Ovary (tissue), 9 donors: ENCODE data around the gene GSTT2B. TPM values are rescaled to one million over a fixed set of nuclear protein-coding genes. Genes with fewer than 3 reads are reported as not detected.
"Not testable (repeated sequence)": the region's sequence is repeated elsewhere in the genome, so short reads cannot be mapped to it uniquely, and the experiment has no call there.

Experiments
- DNase-seq, 5 donors: peaks; one replicate each; pipeline ENCODE4 v3.0.0-alpha.2; 2019 to 2020
- H3K27ac ChIP-seq, 2 donors: fragments of 200-600 bp; one replicate each; pipeline versions ENCODE4 v1.5.1 to v1.8.0; 2019 to 2022
- H3K27me3 ChIP-seq: fragments of 200-600 bp; one replicate; pipeline ENCODE4 v1.8.0; 2022
- H3K36me3 ChIP-seq: fragments of 200-600 bp; sonication (generic); one replicate; pipeline ENCODE4 v1.5.1; 2019
- H3K4me1 ChIP-seq: one replicate; pipeline ENCODE4 v1.8.1; 2013; ENCODE audit warnings: mild to moderate bottlenecking, moderate library complexity; ENCODE audit not compliant: insufficient read depth
- H3K4me3 ChIP-seq: fragments of 200-600 bp; sonication (generic); one replicate; pipeline ENCODE4 v1.5.1; 2017
- H3K9me3 ChIP-seq, 2 donors: fragments of 200-600 bp in 1 of 2; sonication (generic) in 1 of 2; one replicate each; pipeline versions ENCODE4 v1.5.1 to v1.8.1; 2013 to 2019; ENCODE audit warnings: mild to moderate bottlenecking in 1 of 2, moderate library complexity in 1 of 2
- EP300 ChIP-seq: sonication (generic); formaldehyde crosslinking; IDR thresholded peaks from one replicate; pipeline ENCODE4 v1.6.1; 2017; ENCODE audit warnings: antibody characterized with exemption
- POLR2A ChIP-seq: fragments of 450-650 bp; IDR thresholded peaks from one replicate; pipeline ENCODE4 v1.6.1; 2017; ENCODE audit warnings: antibody characterized with exemption, mild to moderate bottlenecking, moderate library complexity
- WGBS, 3 donors: extraction: QIAGEN DNeasy Blood & Tissue Kit in 1 of 3; methylation state at CpG; one replicate each; pipeline versions ENCODE4 v1.1.5 to v1.1.7; 2013 to 2017; 5-methylcytosine and 5-hydroxymethylcytosine counted together
- intact Hi-C, 4 donors: fragments of 100-400 bp; cut with DNase I; formaldehyde crosslinking; loops; one replicate each; pipeline versions ENCODE4 v1.11.0 to v1.15.1; 2022 to 2023
- polyA plus RNA-seq, 2 donors: library from polyadenylated mRNA; stranded (reverse); fragments of 200-250 nt in 1 of 2; fragments of 350-450 nt in 1 of 2; fragmentation: Illumina TruSeq in 1 of 2; extraction: RNeasy Lipid Tissue Mini Kit (QIAGEN cat#74804) in 1 of 2; gene quantifications; one replicate each; pipeline ENCODE4 v1.2.3, GENCODE V29; 2013 to 2014
- total RNA-seq, 7 donors: library from RNA; depleted of rRNA in 2 of 7; stranded (reverse); fragments of >200 nt in 2 of 7; fragmentation: NEBNext Ultra II Directional in 3 of 7; extraction: Animal tissue kit (Norgen Biotek cat#: 25700) in 3 of 7; gene quantifications; one replicate each; pipeline versions ENCODE4 v1.1.0 to v1.2.4, GENCODE V29; 2016 to 2023
- TF ChIP-seq, protein P1 (sequence below), 3 donors: fragments of 450-650 bp in 2 of 3; fragments of 200-600 bp in 1 of 3; IDR thresholded peaks; one replicate each; pipeline versions ENCODE4 v1.5.1 to v1.8.0; 2016 to 2022; ENCODE audit warnings: antibody characterized with exemption in 3 of 3, mild to moderate bottlenecking in 1 of 3
- donor health status: DM: no; HTN: no; CAD: no; lungs with moderate emphysema.
- donor health status: DM: no; HTN: no; CAD: no.
- donor health status: Bipolar disorder and iron deficiency.
- donor health status: DM: yes; HTN: yes; CAD: no.
- donor health status: DM: no; HTN: no; CAD: no.
- donor health status: DM: yes; HTN: yes; CAD: no.

Gene GSTT2B
- total and polyA plus RNA-seq, 9 donors = 5.8 to 20.9 (median 12.3) TPM

DNA sequence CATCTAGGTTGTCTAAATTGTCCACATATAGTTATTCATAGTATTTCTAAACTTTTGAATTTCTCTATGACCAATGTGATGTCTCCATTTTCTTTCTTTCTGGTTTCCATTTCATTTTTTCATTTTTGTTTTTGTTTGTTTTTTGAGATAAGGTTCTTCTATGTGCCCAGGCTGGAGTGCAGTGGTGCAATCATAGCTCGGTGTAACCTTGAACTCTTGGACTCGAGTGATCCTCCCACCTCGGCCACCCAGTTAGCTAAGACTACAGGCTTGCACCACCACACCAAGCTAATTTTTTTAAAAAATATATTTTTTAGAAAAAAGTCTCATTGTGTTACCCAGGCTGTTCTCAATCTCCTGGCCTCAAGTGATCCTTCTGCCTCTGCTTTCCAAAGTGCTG lies 36.1 kb upstream of the GSTT2B start:
- no peaks in the 10 kb centered on the region for H3K9me3 ChIP-seq
- no peak overlapping the region for H3K27ac ChIP-seq
- H3K4me1 ChIP-seq = no peaks in the 10 kb centered on the region
- TF ChIP-seq, protein P1, sequence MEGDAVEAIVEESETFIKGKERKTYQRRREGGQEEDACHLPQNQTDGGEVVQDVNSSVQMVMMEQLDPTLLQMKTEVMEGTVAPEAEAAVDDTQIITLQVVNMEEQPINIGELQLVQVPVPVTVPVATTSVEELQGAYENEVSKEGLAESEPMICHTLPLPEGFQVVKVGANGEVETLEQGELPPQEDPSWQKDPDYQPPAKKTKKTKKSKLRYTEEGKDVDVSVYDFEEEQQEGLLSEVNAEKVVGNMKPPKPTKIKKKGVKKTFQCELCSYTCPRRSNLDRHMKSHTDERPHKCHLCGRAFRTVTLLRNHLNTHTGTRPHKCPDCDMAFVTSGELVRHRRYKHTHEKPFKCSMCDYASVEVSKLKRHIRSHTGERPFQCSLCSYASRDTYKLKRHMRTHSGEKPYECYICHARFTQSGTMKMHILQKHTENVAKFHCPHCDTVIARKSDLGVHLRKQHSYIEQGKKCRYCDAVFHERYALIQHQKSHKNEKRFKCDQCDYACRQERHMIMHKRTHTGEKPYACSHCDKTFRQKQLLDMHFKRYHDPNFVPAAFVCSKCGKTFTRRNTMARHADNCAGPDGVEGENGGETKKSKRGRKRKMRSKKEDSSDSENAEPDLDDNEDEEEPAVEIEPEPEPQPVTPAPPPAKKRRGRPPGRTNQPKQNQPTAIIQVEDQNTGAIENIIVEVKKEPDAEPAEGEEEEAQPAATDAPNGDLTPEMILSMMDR (IDR thresholded peaks at IDR 0.05) = no peak
- TF ChIP-seq EP300 = no peak
- no peak for TF ChIP-seq POLR2A
- H3K36me3 ChIP-seq = no peaks in the 10 kb centered on the region
- H3K4me3 ChIP-seq = no peak overlapping the region
- no peaks in the 10 kb centered on the region for H3K27me3 ChIP-seq
- 40 to 58% (median 48%) methylated on average over 3 of the region's 3 CpGs for WGBS, 3 donors
- intact Hi-C loops = no loop called here
- DNase-seq = no peak

DNA sequence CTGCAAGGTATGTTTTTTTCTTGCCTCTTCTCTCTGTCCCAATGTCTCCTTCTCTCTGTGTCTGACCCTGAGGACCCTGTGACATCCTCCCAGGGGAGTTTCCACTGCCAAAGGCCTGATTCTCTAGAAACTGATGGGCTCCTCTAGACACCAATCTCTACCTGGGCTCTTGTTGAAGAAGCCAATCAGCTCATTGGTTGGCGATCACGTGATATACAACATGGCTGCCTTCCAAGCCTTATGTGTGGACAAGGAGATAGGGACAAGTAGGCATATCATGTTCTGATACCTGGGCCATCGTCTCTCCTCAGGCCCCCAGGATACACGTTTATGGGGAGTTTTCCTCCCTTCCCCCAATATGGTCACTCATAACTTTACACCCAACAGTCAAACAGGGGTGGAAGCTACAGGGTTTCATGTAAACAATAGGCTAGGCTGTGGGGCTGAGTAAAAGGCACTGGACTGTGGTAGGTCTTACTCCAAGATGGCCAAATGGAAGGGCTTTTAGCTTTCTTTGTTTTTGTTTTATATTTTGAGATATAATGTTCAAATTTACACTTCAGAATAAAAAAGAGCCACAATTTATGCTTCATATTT lies 32.7 kb upstream of the GSTT2B start:
- H3K4me3 ChIP-seq, H3K27me3 ChIP-seq, DNase-seq, H3K4me1 ChIP-seq, intact Hi-C loops, H3K27ac ChIP-seq, H3K9me3 ChIP-seq, H3K36me3 ChIP-seq: not testable (repeated sequence)
- WGBS, 3 donors = 46 to 69% (median 61%) methylated on average over 4 of the region's 4 CpGs

DNA sequence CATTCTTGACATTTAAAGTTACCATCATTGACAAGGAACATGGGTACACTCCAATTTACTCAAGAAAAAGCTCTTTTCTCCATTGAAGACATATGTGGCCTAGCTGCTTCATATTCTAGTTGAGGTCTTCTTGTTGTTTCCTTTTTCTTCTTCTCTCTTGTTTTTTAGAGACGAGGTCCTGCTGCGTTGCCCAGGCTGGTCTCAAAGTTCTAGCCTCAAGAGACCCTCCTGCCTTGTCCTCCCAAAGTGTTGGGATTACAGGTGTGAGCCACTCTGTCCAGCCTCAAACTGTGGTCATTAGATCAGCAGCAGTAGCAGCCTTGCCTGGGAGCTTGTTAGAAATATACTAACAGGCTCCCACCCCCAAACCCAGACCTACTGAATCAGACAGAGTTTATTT lies 32.1 kb upstream of the GSTT2B start:
- H3K36me3 ChIP-seq, DNase-seq, H3K4me1 ChIP-seq, H3K9me3 ChIP-seq, H3K27ac ChIP-seq, H3K4me3 ChIP-seq, intact Hi-C loops, H3K27me3 ChIP-seq: not testable (repeated sequence)
- 54 to 83% (median 70%) methylated on average over 2 of the region's 2 CpGs for WGBS, 3 donors

DNA sequence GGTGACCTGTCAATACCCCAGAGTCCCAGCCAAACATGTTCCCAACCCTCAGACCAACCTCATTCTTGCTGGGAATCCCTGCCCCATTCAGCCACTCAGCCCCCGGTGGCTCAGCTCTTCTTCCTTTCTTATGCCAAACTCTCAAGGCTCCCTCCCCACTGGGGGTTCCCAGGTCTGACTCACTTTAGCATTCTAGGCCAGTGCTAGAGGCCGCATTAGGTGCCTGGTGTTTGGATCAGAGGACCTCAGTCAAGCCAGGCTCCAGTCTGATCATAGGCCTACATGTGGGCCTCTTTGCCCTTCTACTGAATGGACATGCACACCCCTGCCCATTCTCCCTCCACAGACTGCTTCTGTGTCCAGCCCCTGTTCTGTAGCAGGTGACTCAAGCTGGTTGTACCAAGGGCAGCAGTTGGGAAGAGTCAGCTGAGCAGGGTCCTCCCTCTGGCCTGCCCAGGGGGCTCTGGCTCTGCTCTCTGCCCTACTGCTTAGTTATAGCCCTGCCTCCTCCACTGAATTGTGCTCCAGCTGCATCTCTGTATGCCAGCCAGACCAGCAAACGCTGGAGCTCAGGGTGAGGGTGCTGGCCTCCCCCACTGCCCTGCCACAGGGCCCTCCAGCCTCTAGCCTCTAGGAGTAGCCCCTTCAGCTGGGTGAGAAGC lies 28.7 kb upstream of the GSTT2B start:
- H3K27me3 ChIP-seq, H3K27ac ChIP-seq, H3K4me3 ChIP-seq, intact Hi-C loops, H3K36me3 ChIP-seq, H3K9me3 ChIP-seq, H3K4me1 ChIP-seq, DNase-seq: not testable (repeated sequence)
- 57 to 89% (median 88%) methylated on average over 1 to 2 of the region's 3 CpGs for WGBS, 3 donors

- H3K27ac ChIP-seq, H3K36me3 ChIP-seq, intact Hi-C loops, H3K9me3 ChIP-seq, H3K4me1 ChIP-seq, DNase-seq, H3K4me3 ChIP-seq, H3K27me3 ChIP-seq: not testable (repeated sequence)
- 75% methylated on average over 4 of the region's 4 CpGs; no CpG with 5 or more reads in 2 of the 3 donors for WGBS, 3 donors
These were observed 25.7 kb upstream of the GSTT2B start for GRCh38 chr22:23986538-23987178.

DNA sequence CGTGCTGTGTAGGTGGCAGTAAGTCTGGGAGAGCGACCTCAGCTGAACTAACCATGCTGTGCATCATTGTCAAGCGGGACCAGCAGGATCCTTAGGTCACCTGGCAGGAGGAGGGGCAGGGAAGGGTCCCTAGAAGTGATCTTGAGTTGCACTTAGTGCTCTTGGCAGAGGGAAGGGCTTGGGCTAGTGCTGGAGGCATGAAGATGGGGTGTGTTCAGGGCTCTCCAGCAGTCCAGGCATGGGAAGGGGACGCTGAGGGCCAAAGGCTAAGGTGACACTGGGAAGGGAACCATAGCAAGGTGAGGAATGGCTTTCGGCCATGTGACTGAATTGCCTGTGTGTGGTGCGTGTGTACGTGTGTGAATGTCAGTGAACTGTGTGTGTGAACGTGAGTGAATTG lies 25.1 kb upstream of the GSTT2B start:
- H3K9me3 ChIP-seq, H3K27ac ChIP-seq, H3K4me3 ChIP-seq, DNase-seq, intact Hi-C loops, H3K36me3 ChIP-seq, H3K27me3 ChIP-seq, H3K4me1 ChIP-seq: not testable (repeated sequence)
- 89% methylated on average over 8 of the region's 8 CpGs; no CpG with 5 or more reads in 2 of the 3 donors for WGBS, 3 donors

GRCh38 chr22:23984430-23984829 lies 23.4 kb upstream of the GSTT2B start:
- no peaks in the 10 kb centered on the region for H3K36me3 ChIP-seq
- H3K27me3 ChIP-seq = no peaks in the 10 kb centered on the region
- H3K9me3 ChIP-seq = no peaks in the 10 kb centered on the region
- intact Hi-C loops = no loop called here
- H3K27ac ChIP-seq = no peak overlapping the region
- DNase-seq = peak in 1 of 5 donors; percentile 59
- WGBS, 3 donors = 44% methylated on average over 5 of the region's 6 CpGs; no CpG with 5 or more reads in 2 of the 3 donors
- TF ChIP-seq POLR2A = no peak
- TF ChIP-seq, protein P1 (IDR thresholded peaks at IDR 0.05) = peak in 2 of 3 donors; percentile 28 to 57
- no peak overlapping the region for H3K4me3 ChIP-seq
- no peaks in the 10 kb centered on the region for H3K4me1 ChIP-seq

DNA sequence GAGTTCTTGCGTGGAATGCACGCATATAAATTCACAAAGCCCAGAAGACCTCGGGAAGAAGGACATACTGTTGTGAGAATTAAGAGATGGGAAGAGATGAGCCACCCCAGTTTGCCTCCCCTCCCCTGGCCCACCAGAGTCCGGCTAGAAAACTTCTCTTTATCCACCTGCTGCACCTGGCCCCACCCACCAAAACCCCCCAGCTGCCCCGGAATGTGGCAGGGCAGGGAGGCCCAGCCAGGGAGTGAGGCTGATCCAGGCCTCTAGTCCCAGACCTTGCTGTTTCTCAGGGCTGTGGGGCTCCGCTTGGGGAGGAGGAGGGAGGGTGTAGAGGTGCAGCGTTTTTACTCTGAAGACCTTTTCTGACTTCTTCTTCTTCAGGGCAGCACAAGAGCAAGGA lies 19.6 kb upstream of the GSTT2B start:
- DNase-seq, H3K27me3 ChIP-seq, H3K27ac ChIP-seq, H3K4me1 ChIP-seq, H3K9me3 ChIP-seq, H3K36me3 ChIP-seq, intact Hi-C loops, H3K4me3 ChIP-seq: not testable (repeated sequence)
- WGBS, 3 donors = 26 to 29% methylated on average over 5 to 6 of the region's 7 CpGs; no CpG with 5 or more reads in 1 of the 3 donors

DNA sequence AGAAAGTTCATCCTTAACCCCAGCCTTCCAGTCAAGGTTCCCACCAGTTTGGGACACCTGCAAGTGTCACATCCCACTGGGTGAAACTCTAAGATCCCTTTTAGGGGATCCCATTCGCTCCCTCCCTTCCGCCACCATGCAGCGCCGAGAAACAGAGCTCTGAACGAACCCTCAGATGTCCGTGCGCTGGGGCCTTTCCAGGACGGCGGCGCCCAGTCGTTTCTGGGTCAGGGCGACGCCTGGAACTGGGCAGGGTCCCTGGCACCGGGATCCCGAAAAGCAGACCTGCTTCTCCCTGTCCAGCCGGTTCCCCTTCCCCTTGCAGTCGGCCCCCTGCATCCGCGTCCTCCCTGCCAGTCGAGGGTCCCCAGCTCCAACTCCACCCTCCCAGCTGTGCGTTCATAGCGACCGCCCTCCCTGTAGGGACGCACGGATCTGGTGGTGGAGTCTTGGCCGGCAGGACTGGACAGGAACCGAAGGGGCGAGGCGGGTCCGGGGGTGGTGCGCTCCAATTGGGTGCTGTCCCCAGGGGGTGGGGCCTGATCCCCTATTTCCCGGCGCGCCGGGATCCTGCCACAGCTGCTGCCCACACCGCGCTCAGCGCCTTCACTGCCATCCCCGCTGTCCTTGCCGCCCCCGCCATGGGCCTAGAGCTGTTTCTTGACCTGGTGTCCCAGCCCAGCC lies 18.7 kb upstream of the GSTT2B start, which contains the start of gene GSTT2:
TSS of gene GSTT2 (plus strand) at position 578 of the 684 bp plus-strand sequence.
- H3K9me3 ChIP-seq, H3K27me3 ChIP-seq, intact Hi-C loops, H3K4me1 ChIP-seq, DNase-seq, H3K4me3 ChIP-seq, H3K36me3 ChIP-seq, H3K27ac ChIP-seq: not testable (repeated sequence)
- no CpG with 5 or more reads among the region's 41 CpGs for WGBS, 3 donors
